SJSA1 (cell line): ENCODE measurements around the gene DUSP2. TPM values are rescaled to one million over a fixed set of nuclear protein-coding genes. Genes with fewer than 3 reads are reported as not detected.

Source experiments
- DNase-seq, 2 experiments: peaks; one replicate each; pipeline ENCODE4 v3.0.0-alpha.2; 2015 to 2020; ENCODE audit warnings: low spot score in 2 of 2, low read depth in 1 of 2
- H3K27ac ChIP-seq: fragments of 250-450 bp; sonication (Bioruptor Pico); 2 replicates; pipeline ENCODE4 v1.5.1; 2020; ENCODE audit warnings: mild to moderate bottlenecking, moderate library complexity
- H3K27me3 ChIP-seq: fragments of 250-450 bp; sonication (Bioruptor Pico); replicated peaks from 2 replicates; pipeline ENCODE4 v1.5.1; 2020; ENCODE audit warnings: mild to moderate bottlenecking, moderate library complexity
- H3K36me3 ChIP-seq: fragments of 250-450 bp; sonication (Bioruptor Pico); 2 replicates; pipeline ENCODE4 v1.5.1; 2020; ENCODE audit warnings: mild to moderate bottlenecking
- H3K4me1 ChIP-seq: fragments of 250-450 bp; sonication (Bioruptor Pico); replicated peaks from 2 replicates; pipeline ENCODE4 v1.6.1; 2021; ENCODE audit warnings: mild to moderate bottlenecking
- H3K4me3 ChIP-seq: fragments of 250-450 bp; sonication (Bioruptor Pico); 2 replicates; pipeline ENCODE4 v1.5.1; 2020; ENCODE audit warnings: mild to moderate bottlenecking
- H3K9me3 ChIP-seq: fragments of 250-450 bp; sonication (Bioruptor Pico); replicated peaks from 2 replicates; pipeline ENCODE4 v1.5.1; 2020; ENCODE audit warnings: mild to moderate bottlenecking
- total RNA-seq: library from RNA; depleted of rRNA; stranded (reverse); fragments of >200 nt; shearing (Covaris generic); gene quantifications from 2 replicates; pipeline ENCODE4 v1.2.3, GENCODE V29; 2014

The DUSP2 gene
- total RNA-seq, 1 experiment from 2014 or later = 0.24 TPM

GRCh38 chr2:96138179-96139145, 6.8 kb downstream of the DUSP2 start, which contains the start of gene ASTL:
Gene ASTL, minus strand, starts transcription at chr2:96138502. Its CDS starts 66 bp downstream, at chr2:96138436.
- no peaks in the 10 kb centered on the region for H3K36me3 ChIP-seq
- no peaks in the 10 kb centered on the region for H3K4me1 ChIP-seq
- H3K27me3 ChIP-seq = 0 out of 2 replicates have a peak, but pooled peaks cover 9% of the 10 kb centered on the region
- no peak within 1 kb of the TSS for H3K4me3 ChIP-seq
- H3K27ac ChIP-seq = no peak within 1 kb of the TSS
- DNase-seq = no peak
- H3K9me3 ChIP-seq = no peaks in the 10 kb centered on the region

DNA sequence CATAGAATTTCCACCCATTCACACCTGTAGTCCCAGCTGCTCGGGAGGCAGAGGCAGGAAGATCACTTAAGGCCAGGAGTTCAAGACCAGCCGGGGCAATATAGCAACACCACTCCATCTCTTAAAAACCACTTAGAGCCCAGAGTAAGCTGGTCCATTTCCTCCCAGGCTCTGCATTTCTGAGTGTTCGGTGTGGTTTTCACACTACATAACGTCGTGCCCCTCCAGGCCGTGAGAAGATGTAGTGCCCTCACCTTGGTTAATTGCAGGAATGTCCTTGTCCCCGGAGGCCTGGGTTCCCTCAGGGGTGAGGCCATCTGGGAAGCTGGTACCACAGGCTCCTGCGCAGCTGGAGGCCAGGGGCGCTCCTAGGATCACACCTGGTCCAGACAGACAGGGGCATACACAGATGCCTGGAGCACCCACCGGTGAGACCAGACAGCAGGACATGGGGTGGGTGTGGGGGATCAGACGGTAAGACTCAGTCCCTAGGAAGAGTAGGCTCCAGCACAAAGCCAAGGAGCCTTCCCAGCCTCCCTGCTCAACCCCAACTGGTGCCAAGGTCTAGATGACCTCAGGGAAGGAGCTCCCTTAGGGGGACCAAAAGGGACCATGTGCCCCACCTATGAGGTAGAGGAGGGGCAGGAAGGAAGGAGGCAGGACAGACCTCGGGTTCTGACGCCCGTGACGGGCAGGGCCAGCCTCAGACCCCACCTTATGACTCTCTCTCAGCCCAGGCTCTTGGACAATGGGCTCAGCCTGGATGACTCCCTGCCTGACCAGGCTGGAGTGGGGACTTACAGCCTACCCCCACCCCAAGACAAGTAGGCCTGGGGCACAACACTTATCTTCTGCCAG, 7.7 kb downstream of the DUSP2 start:
- H3K27ac ChIP-seq = no peak overlapping the region
- H3K4me1 ChIP-seq = no peaks in the 10 kb centered on the region
- H3K9me3 ChIP-seq = no peaks in the 10 kb centered on the region
- DNase-seq = no peak
- H3K4me3 ChIP-seq = no peak overlapping the region
- H3K36me3 ChIP-seq = no peaks in the 10 kb centered on the region
- H3K27me3 ChIP-seq = 0 out of 2 replicates have a peak, but pooled peaks cover 12% of the 10 kb centered on the region

GRCh38 chr2:96136129-96136720, 9.0 kb downstream of the DUSP2 start:
- Histone ChIP-seq H3K4me1 (no peaks in the 10 kb centered on the region), H3K36me3 (no peaks in the 10 kb centered on the region), H3K9me3 (no peaks in the 10 kb centered on the region), H3K27ac (no peak overlapping the region), H3K27me3 (0 out of 2 replicates have a peak, but pooled peaks cover 12% of the 10 kb centered on the region), H3K4me3 (no peak overlapping the region)
- DNase-seq = no peak

DNA sequence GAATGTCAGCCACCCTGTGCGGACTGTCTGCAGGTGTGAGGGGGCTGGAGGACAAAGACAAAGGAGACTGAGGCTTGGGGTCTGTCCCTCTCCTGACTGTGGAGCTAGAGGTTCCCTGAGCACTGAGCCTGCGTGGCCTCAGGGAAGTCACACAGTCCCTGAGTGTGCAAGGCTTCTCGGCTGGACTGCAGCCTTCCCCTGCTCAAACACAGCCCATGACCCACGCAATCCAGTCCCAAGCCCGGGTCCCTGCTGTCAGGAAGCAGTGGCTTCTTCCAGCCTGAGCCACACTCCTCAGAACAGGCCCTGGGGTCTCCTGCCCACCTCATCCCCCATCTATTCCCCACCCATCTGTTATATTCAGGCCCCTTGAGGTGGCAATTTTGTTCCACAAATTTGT, 9.6 kb downstream of the DUSP2 start:
- Histone ChIP-seq H3K36me3 (no peaks in the 10 kb centered on the region), H3K27me3 (peaks cover 18% of the 10 kb centered on the region), H3K27ac (no peak overlapping the region), H3K4me1 (no peaks in the 10 kb centered on the region), H3K4me3 (no peak overlapping the region), H3K9me3 (no peaks in the 10 kb centered on the region)
- DNase-seq = no peak

GRCh38 chr2:96135171-96135570, 10.1 kb downstream of the DUSP2 start:
- no peak overlapping the region for H3K27ac ChIP-seq
- no peak overlapping the region for H3K4me3 ChIP-seq
- no peaks in the 10 kb centered on the region for H3K4me1 ChIP-seq
- no peak for DNase-seq
- H3K9me3 ChIP-seq = no peaks in the 10 kb centered on the region
- no peaks in the 10 kb centered on the region for H3K36me3 ChIP-seq
- H3K27me3 ChIP-seq = peaks cover 19% of the 10 kb centered on the region

- Histone ChIP-seq H3K4me1 (no peaks in the 10 kb centered on the region), H3K9me3 (no peaks in the 10 kb centered on the region), H3K36me3 (no peaks in the 10 kb centered on the region), H3K27me3 (peaks cover 19% of the 10 kb centered on the region), H3K4me3 (no peak overlapping the region), H3K27ac (no peak overlapping the region)
- no peak for DNase-seq
Measured at GRCh38 chr2:96134421-96134820, 10.8 kb downstream of the DUSP2 start.

GRCh38 chr2:96131813-96132745, 13.2 kb downstream of the DUSP2 start:
- H3K36me3 ChIP-seq = no peaks in the 10 kb centered on the region
- H3K27me3 ChIP-seq = peaks cover 22% of the 10 kb centered on the region
- H3K27ac ChIP-seq = no peak overlapping the region
- no peaks in the 10 kb centered on the region for H3K4me1 ChIP-seq
- no peaks in the 10 kb centered on the region for H3K9me3 ChIP-seq
- DNase-seq = no peak
- no peak overlapping the region for H3K4me3 ChIP-seq

GRCh38 chr2:96131152-96131812, 14.0 kb downstream of the DUSP2 start:
- Histone ChIP-seq H3K4me1 (no peaks in the 10 kb centered on the region), H3K36me3 (no peaks in the 10 kb centered on the region), H3K27me3 (peaks cover 30% of the 10 kb centered on the region), H3K27ac (no peak overlapping the region), H3K4me3 (no peak overlapping the region), H3K9me3 (no peaks in the 10 kb centered on the region)
- DNase-seq = no peak

DNA sequence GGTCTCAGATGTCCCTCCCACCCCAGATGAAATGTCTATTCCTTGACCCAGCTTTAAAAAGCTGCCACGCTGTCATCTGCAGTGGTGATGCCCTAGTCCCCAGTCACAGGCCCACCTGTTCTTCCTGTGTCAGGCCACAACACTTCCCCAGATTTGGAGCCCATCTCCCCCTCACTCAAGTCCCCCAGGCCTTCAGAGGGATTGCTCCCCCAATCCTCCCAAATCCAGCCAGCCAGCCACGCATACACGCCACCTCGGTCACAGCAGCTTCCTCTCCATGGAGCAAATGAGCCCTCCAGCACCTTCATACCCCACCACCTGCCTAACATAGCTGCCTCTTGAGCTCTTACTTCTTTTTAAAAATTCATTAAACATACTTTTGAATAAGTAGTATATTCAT, 14.8 kb downstream of the DUSP2 start:
- no peak for DNase-seq
- H3K27ac ChIP-seq = no peak overlapping the region
- no peak overlapping the region for H3K4me3 ChIP-seq
- H3K4me1 ChIP-seq = no peaks in the 10 kb centered on the region
- no peaks in the 10 kb centered on the region for H3K36me3 ChIP-seq
- peaks cover 28% of the 10 kb centered on the region for H3K27me3 ChIP-seq
- no peaks in the 10 kb centered on the region for H3K9me3 ChIP-seq

DNA sequence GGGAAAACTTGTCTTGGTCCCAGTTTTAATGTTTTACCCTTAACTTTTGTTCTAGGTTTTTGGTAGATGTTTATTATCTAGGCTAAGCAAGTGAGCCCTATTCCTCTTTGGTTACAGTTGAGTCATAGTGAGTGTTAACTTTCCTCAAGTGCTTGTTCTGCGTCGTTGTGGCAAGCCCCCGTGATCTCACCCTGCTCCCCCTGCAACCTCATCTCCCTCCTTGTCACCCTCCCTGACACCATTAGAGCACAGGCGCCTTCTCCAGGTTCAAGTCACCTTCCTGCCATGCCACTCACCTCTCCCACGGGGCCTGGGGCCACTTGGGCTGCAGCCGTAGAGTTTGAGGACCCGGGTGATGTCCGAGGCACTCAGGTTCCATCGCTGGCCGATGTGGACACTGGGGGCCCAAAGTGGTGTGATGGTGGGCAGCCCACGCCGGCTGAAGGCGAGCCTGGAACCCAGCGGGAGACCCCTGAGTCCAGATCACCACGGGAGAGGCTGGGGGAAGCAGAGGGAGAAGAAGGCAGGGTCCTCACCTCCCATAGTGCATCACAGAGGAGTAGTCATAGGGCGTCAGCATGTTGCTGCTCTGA, 15.6 kb downstream of the DUSP2 start:
- H3K4me1 ChIP-seq = no peaks in the 10 kb centered on the region
- peaks cover 29% of the 10 kb centered on the region for H3K27me3 ChIP-seq
- H3K4me3 ChIP-seq = no peak overlapping the region
- DNase-seq = no peak
- H3K36me3 ChIP-seq = no peaks in the 10 kb centered on the region
- no peak overlapping the region for H3K27ac ChIP-seq
- H3K9me3 ChIP-seq = no peaks in the 10 kb centered on the region

DNA sequence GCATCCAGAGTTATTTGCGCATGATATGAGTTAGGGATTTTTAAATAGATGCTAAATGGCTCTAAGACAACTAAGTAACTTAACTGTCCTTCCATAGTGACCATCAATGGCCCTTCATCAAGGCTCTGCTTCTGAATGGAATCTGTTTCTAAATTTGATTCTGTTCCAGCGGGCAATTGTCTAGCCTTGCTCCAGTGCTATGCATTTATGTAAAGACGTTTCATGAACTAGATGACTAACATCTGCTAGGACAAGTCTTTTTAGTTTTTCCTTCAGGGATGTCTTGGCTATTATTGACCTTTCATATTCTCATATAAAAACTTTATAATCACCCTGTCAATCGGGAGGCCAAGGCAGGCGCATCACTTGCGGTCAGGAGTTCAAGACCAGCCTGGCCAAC, 16.8 kb downstream of the DUSP2 start:
- Histone ChIP-seq H3K27me3 (peaks cover 38% of the 10 kb centered on the region), H3K4me3 (no peak overlapping the region)

More for the DNA sequence above, 16.8 kb downstream of the DUSP2 start:
- H3K27ac ChIP-seq = no peak overlapping the region
- no peaks in the 10 kb centered on the region for H3K4me1 ChIP-seq
- DNase-seq = no peak
- H3K36me3 ChIP-seq = no peaks in the 10 kb centered on the region
- H3K9me3 ChIP-seq = no peaks in the 10 kb centered on the region
